HUES48 (cell line): Measurements from ENCODE around the gene SEL1L3.

Experiments used
- H3K27ac ChIP-seq: one replicate; pipeline ENCODE4 v1.7.0; 2013; ENCODE audit warnings: low read depth, low read length, inconsistent platforms
- H3K27me3 ChIP-seq: 2 replicates; pipeline ENCODE4 v1.6.1; 2013; ENCODE audit warnings: mild to moderate bottlenecking, low read length; ENCODE audit not compliant: control insufficient read depth, insufficient read depth
- H3K36me3 ChIP-seq: 2 replicates; pipeline ENCODE4 v1.6.1; 2013; ENCODE audit warnings: low read length; ENCODE audit not compliant: control insufficient read depth, insufficient read depth
- H3K4me1 ChIP-seq: 2 replicates; pipeline ENCODE4 v1.6.1; 2013; ENCODE audit warnings: mild to moderate bottlenecking, low read length; ENCODE audit not compliant: control insufficient read depth, insufficient read depth
- H3K4me3 ChIP-seq: 2 replicates; pipeline ENCODE4 v1.5.1; 2013; ENCODE audit warnings: mild to moderate bottlenecking, low read depth, low read length
- H3K9ac ChIP-seq: 2 replicates; pipeline ENCODE4 v1.6.1; 2013; ENCODE audit warnings: mild to moderate bottlenecking, low read depth, low read length, moderate library complexity
- H3K9me3 ChIP-seq: 2 replicates; pipeline ENCODE4 v1.6.1; 2013; ENCODE audit warnings: low read length; ENCODE audit not compliant: control insufficient read depth, insufficient read depth

SEL1L3 gene

GRCh38 chr4:25863347-25863784 lies 578 bp upstream of the SEL1L3 start:
- peaks cover 16% of the 10 kb centered on the region for H3K27me3 ChIP-seq
- H3K9ac ChIP-seq: peak overlapping the region; percentile 50
- H3K27ac ChIP-seq: peak overlapping the region; percentile 73
- no peaks in the 10 kb centered on the region for H3K9me3 ChIP-seq
- peak overlapping the region; percentile 84 for H3K4me3 ChIP-seq
- H3K4me1 ChIP-seq: peaks cover 28% of the 10 kb centered on the region
- no peaks in the 10 kb centered on the region for H3K36me3 ChIP-seq

GRCh38 chr4:25861951-25862410 lies 807 bp downstream of the SEL1L3 start:
- no peaks in the 10 kb centered on the region for H3K9me3 ChIP-seq
- no peaks in the 10 kb centered on the region for H3K36me3 ChIP-seq
- no peak overlapping the region for H3K27ac ChIP-seq
- H3K4me1 ChIP-seq: peaks cover 28% of the 10 kb centered on the region
- H3K27me3 ChIP-seq: peaks cover 16% of the 10 kb centered on the region
- H3K9ac ChIP-seq: peak overlapping the region; percentile 63; the same call in 1 of the 2 replicates
- H3K4me3 ChIP-seq: peak overlapping the region; percentile 75

- H3K9ac ChIP-seq: peak overlapping the region; percentile 63; the same call in 1 of the 2 replicates
- H3K27ac ChIP-seq: no peak overlapping the region
- H3K4me1 ChIP-seq: peaks cover 28% of the 10 kb centered on the region
These were observed 1.4 kb downstream of the SEL1L3 start for GRCh38 chr4:25861280-25861950.

GRCh38 chr4:25860586-25861279 lies 2.1 kb downstream of the SEL1L3 start:
- Histone ChIP-seq H3K36me3 (no peaks in the 10 kb centered on the region), H3K9ac (no peak overlapping the region), H3K27me3 (peaks cover 16% of the 10 kb centered on the region)

More at GRCh38 chr4:25861280-25861950, 1.4 kb downstream of the SEL1L3 start:
- Histone ChIP-seq H3K27me3 (peaks cover 16% of the 10 kb centered on the region), H3K4me3 (peak overlapping the region; percentile 75), H3K36me3 (no peaks in the 10 kb centered on the region), H3K9me3 (no peaks in the 10 kb centered on the region)

GRCh38 chr4:25859429-25860148 lies 3.2 kb downstream of the SEL1L3 start:
- H3K9ac ChIP-seq: no peak overlapping the region
- peaks cover 9% of the 10 kb centered on the region for H3K27me3 ChIP-seq
- peaks cover 28% of the 10 kb centered on the region for H3K4me1 ChIP-seq
- H3K27ac ChIP-seq: no peak overlapping the region
- H3K4me3 ChIP-seq: no peak overlapping the region
- no peaks in the 10 kb centered on the region for H3K36me3 ChIP-seq
- H3K9me3 ChIP-seq: no peaks in the 10 kb centered on the region

More at GRCh38 chr4:25860586-25861279, 2.1 kb downstream of the SEL1L3 start:
- Histone ChIP-seq H3K4me3 (peak overlapping the region; percentile 75; the same call in 1 of the 2 replicates), H3K9me3 (no peaks in the 10 kb centered on the region), H3K27ac (no peak overlapping the region), H3K4me1 (peaks cover 28% of the 10 kb centered on the region)

- peaks cover 3% of the 10 kb centered on the region; the same call in 1 of the 2 replicates for H3K27me3 ChIP-seq
- H3K9ac ChIP-seq: no peak overlapping the region
- H3K4me3 ChIP-seq: no peak overlapping the region
- H3K9me3 ChIP-seq: no peaks in the 10 kb centered on the region
- no peak overlapping the region for H3K27ac ChIP-seq
- H3K36me3 ChIP-seq: no peaks in the 10 kb centered on the region
- peaks cover 24% of the 10 kb centered on the region for H3K4me1 ChIP-seq
These were observed 4.9 kb downstream of the SEL1L3 start for GRCh38 chr4:25857851-25858400.

GRCh38 chr4:25857403-25857802 lies 5.4 kb downstream of the SEL1L3 start:
- Histone ChIP-seq H3K9ac (no peak overlapping the region), H3K27me3 (peaks cover 3% of the 10 kb centered on the region; the same call in 1 of the 2 replicates), H3K9me3 (no peaks in the 10 kb centered on the region), H3K4me3 (no peak overlapping the region), H3K36me3 (no peaks in the 10 kb centered on the region), H3K4me1 (peaks cover 24% of the 10 kb centered on the region), H3K27ac (no peak overlapping the region)

GRCh38 chr4:25856756-25857155 lies 6.0 kb downstream of the SEL1L3 start:
- no peak overlapping the region for H3K9ac ChIP-seq
- no peaks in the 10 kb centered on the region for H3K36me3 ChIP-seq
- H3K27ac ChIP-seq: no peak overlapping the region
- no peak overlapping the region for H3K4me3 ChIP-seq
- peaks cover 3% of the 10 kb centered on the region; the same call in 1 of the 2 replicates for H3K27me3 ChIP-seq
- peaks cover 23% of the 10 kb centered on the region for H3K4me1 ChIP-seq
- no peaks in the 10 kb centered on the region for H3K9me3 ChIP-seq

GRCh38 chr4:25852103-25852502 lies 10.7 kb downstream of the SEL1L3 start:
- H3K27ac ChIP-seq: no peak overlapping the region
- H3K36me3 ChIP-seq: peaks cover 5% of the 10 kb centered on the region
- no peaks in the 10 kb centered on the region for H3K9me3 ChIP-seq
- H3K9ac ChIP-seq: no peak overlapping the region
- no peaks in the 10 kb centered on the region for H3K27me3 ChIP-seq
- peaks cover 4% of the 10 kb centered on the region; the same call in 1 of the 2 replicates for H3K4me1 ChIP-seq
- H3K4me3 ChIP-seq: no peak overlapping the region

GRCh38 chr4:25847329-25847728 lies 15.5 kb downstream of the SEL1L3 start:
- no peak overlapping the region for H3K9ac ChIP-seq
- H3K4me1 ChIP-seq: peaks cover 30% of the 10 kb centered on the region
- peaks cover 7% of the 10 kb centered on the region for H3K36me3 ChIP-seq
- no peak overlapping the region for H3K27ac ChIP-seq
- H3K27me3 ChIP-seq: no peaks in the 10 kb centered on the region
- H3K9me3 ChIP-seq: no peaks in the 10 kb centered on the region
- no peak overlapping the region for H3K4me3 ChIP-seq
